GM12892 (cell line): ENCODE measurements around the gene EFNA3.

ENCODE experiments used
- POLR2A ChIP-seq: IDR thresholded peaks from 2 replicates; pipeline ENCODE4 v1.6.1; 2011; ENCODE audit warnings: low read depth, low read length, control low read depth
- POLR2AphosphoS5 ChIP-seq: IDR thresholded peaks from 2 replicates; pipeline ENCODE4 v1.6.1; 2011; ENCODE audit warnings: low read depth, low read length, control low read depth
- TAF1 ChIP-seq: IDR thresholded peaks from 2 replicates; pipeline ENCODE4 v1.6.1; 2011; ENCODE audit warnings: low read depth, mild to moderate bottlenecking, control low read depth, low read length, borderline replicate concordance

DNA sequence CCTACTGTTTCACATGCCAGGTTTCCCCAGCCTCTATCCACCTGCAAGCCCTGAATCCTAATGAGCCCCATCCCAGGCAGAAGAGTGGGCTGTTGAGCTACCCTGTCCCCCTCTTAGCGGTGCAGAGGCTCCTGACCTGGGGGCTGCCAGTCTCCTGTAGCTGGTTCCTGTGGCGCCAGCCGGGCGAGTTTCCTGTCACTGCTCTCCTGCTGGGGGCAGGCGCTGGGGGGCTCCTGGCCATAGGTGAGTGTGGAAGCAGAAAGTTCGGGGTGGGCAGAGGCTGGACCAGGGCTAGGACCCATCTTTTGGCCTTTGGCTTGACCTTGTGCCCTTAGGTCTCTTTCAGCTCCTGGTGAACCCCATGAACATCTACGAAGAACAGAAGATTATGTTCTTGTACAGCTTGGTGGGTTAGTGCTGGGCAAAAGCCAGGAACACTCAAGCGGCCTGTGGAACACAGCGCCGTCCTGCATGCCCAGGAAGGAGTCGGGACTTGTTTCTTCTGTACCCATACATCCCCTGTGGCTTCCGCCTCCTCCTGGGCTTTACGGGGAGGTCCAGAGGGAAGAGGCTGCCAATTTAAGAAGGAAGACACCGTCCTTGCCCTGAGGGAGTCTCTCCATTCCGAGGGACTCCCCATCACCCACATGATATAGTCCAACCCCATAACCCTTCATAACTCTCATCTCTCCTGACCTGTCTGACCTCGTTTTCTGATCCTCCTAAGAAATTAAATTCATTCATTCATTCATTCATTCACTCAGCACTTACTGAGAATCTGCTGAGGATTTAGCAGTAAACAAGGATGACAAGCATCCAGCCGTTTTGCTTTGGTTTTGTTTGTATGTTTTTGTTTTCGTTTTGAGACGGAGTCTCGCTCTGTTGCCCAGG, 44.1 kb upstream of the EFNA3 start:
- TF ChIP-seq POLR2A (no peak), TAF1 (no peak), POLR2AphosphoS5 (no peak)
